Prostate gland (tissue), 2 donors: Measurements from ENCODE around the gene ZNF775.

ENCODE experiments used
- POLR2A ChIP-seq: fragments of 450-650 bp; IDR thresholded peaks from one replicate; pipeline ENCODE4 v1.6.1; 2016; ENCODE audit warnings: antibody characterized with exemption, mild to moderate bottlenecking
- POLR2AphosphoS5 ChIP-seq: sonication (generic); formaldehyde crosslinking; IDR thresholded peaks from one replicate; pipeline ENCODE4 v1.6.1; 2017; ENCODE audit warnings: antibody characterized with exemption
- TF ChIP-seq, protein P1 (sequence below), 4 experiments: fragments of 200-600 bp in 2 of 4; fragments of 450-650 bp in 2 of 4; sonication (generic) in 2 of 4; IDR thresholded peaks; 1 replicate in 3 of 4; 2 replicates in 1 of 4; pipeline ENCODE4 v1.5.1; 2016 to 2019; ENCODE audit warnings: antibody characterized with exemption in 4 of 4, mild to moderate bottlenecking in 2 of 4, moderate library complexity in 2 of 4

DNA sequence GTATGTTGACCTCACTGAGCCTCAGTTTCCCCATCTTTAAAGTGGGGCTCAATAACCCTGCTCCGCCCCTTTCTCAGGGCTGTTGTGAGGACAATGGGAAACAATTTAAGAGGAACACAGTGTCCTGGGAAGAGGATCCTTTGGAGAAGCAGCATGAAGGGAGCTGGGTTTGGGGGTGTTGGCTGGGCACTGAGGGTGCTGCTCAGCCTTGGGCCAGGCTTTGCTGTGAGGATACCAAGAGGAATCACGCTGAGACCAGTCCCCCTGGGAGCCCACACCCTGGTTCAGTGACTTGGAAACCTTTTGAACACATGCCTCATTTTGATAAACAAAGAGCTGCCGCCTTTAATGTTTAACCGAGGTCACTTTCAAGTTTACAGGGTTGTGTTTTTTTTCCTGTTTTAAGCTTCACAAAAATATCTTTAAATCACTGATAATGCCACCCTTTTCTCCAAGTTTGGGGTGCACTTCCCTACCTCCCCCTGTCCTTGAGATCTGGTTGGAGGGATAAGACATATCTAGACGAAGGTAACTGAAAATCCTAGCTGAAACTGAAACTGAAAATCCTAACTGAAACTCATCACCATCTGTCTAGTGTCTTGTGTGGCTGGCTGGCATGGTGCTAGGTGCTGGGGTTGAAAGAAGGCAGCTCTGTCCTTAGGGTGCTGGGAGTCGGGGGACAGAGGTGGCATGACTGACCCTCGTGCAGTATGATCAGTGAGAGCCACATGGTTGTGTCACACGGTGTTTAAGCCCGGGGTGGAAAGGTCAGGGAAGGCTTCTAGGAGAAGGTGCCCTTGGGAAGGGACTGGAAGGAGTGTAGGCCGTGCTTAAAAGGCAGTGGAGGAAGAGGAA, 27.7 kb downstream of the ZNF775 start:
- TF ChIP-seq, protein P1, sequence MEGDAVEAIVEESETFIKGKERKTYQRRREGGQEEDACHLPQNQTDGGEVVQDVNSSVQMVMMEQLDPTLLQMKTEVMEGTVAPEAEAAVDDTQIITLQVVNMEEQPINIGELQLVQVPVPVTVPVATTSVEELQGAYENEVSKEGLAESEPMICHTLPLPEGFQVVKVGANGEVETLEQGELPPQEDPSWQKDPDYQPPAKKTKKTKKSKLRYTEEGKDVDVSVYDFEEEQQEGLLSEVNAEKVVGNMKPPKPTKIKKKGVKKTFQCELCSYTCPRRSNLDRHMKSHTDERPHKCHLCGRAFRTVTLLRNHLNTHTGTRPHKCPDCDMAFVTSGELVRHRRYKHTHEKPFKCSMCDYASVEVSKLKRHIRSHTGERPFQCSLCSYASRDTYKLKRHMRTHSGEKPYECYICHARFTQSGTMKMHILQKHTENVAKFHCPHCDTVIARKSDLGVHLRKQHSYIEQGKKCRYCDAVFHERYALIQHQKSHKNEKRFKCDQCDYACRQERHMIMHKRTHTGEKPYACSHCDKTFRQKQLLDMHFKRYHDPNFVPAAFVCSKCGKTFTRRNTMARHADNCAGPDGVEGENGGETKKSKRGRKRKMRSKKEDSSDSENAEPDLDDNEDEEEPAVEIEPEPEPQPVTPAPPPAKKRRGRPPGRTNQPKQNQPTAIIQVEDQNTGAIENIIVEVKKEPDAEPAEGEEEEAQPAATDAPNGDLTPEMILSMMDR (IDR thresholded peaks at IDR 0.05): no peak
- TF ChIP-seq POLR2A (no peak), POLR2AphosphoS5 (peak; percentile 54)
